ENCODE data around the gene TARS1. TPM values are rescaled to one million over a fixed set of nuclear protein-coding genes. Genes with fewer than 3 reads are reported as not detected.

The TARS1 gene
- total and polyA plus RNA-seq, 7 donors: 50.8 to 152 (median 66.3) TPM

GRCh38 chr5:33457126-33457525 lies 16.4 kb downstream of the TARS1 start:
- intact Hi-C loops (cut with DNase I): loop anchor here in 1 of 2 donors (10.0 kb wide), 1 partner anchor 1478 kb away; no protein-coding TSS in a partner anchor
- Histone ChIP-seq H3K27me3 (ENCODE audit: insufficient read depth in 3 of 3, low read length in 2 of 3) (no peaks in the 10 kb centered on the region), H3K4me1 (no peaks in the 10 kb centered on the region), H3K27ac (no peak overlapping the region), H3K36me3 (ENCODE audit: insufficient read depth in 1 of 2, low read depth in 1 of 2) (peaks cover 30 to 100% of the 10 kb centered on the region in 2 donors), H3K9me3 (no peaks in the 10 kb centered on the region), H3K4me3 (no peak overlapping the region)
- 15 to 20% (median 18%) methylated on average over 2 of the region's 2 CpGs for WGBS, 3 donors
- ATAC-seq (no peak), DNase-seq (no peak)
- no peak for TF ChIP-seq CTCF (IDR thresholded peaks at IDR 0.05)

GRCh38 chr5:33457817-33458216 lies 17.1 kb downstream of the TARS1 start:
- Histone ChIP-seq H3K4me1 (no peaks in the 10 kb centered on the region), H3K27ac (no peak overlapping the region), H3K36me3 (ENCODE audit: insufficient read depth in 1 of 2, low read depth in 1 of 2) (peaks cover 32 to 100% of the 10 kb centered on the region in 2 donors), H3K4me3 (no peak overlapping the region), H3K9me3 (no peaks in the 10 kb centered on the region), H3K27me3 (ENCODE audit: insufficient read depth in 3 of 3, low read length in 2 of 3) (no peaks in the 10 kb centered on the region)
- WGBS, 3 donors: 95 to 100% (median 96%) methylated on average over 1 of the region's 1 CpG
- intact Hi-C loops (cut with DNase I): loop anchor here in 1 of 2 donors (10.0 kb wide), 1 partner anchor 1477 kb away; no protein-coding TSS in a partner anchor
- no peak for ATAC-seq
- DNase-seq: no peak
- TF ChIP-seq CTCF (IDR thresholded peaks at IDR 0.05): no peak

- no peak for TF ChIP-seq CTCF (IDR thresholded peaks at IDR 0.05)
- 96 to 98% (median 98%) methylated on average over 2 of the region's 2 CpGs for WGBS, 3 donors
Observed at GRCh38 chr5:33460210-33460609, 19.4 kb downstream of the TARS1 start.

GRCh38 chr5:33462456-33462855 lies 21.7 kb downstream of the TARS1 start:
- no peak overlapping the region for H3K4me3 ChIP-seq
- TF ChIP-seq CTCF (IDR thresholded peaks at IDR 0.05): no peak
- intact Hi-C loops (cut with DNase I): loop anchor here in 1 of 2 donors (10.0 kb wide), 1 partner anchor 1058 kb away; no protein-coding TSS in a partner anchor
- DNase-seq (no peak), ATAC-seq (no peak)
- H3K27ac ChIP-seq: no peak overlapping the region
- WGBS, 3 donors: 81 to 88% (median 83%) methylated on average over 3 of the region's 3 CpGs
- no peaks in the 10 kb centered on the region for H3K27me3 ChIP-seq (ENCODE audit: insufficient read depth in 3 of 3, low read length in 2 of 3)
- H3K4me1 ChIP-seq: no peaks in the 10 kb centered on the region
- H3K9me3 ChIP-seq: no peaks in the 10 kb centered on the region
- H3K36me3 ChIP-seq (ENCODE audit: insufficient read depth in 1 of 2, low read depth in 1 of 2): peaks cover 22 to 100% of the 10 kb centered on the region in 2 donors

More at GRCh38 chr5:33460210-33460609, 19.4 kb downstream of the TARS1 start:
- Histone ChIP-seq H3K36me3 (ENCODE audit: insufficient read depth in 1 of 2, low read depth in 1 of 2) (peaks cover 35 to 100% of the 10 kb centered on the region in 2 donors), H3K4me1 (no peaks in the 10 kb centered on the region), H3K27ac (no peak overlapping the region), H3K9me3 (no peaks in the 10 kb centered on the region), H3K27me3 (ENCODE audit: insufficient read depth in 3 of 3, low read length in 2 of 3) (no peaks in the 10 kb centered on the region), H3K4me3 (no peak overlapping the region)
- no peak for DNase-seq
- no peak for ATAC-seq
- intact Hi-C loops (cut with DNase I): loop anchor here in 1 of 2 donors (10.0 kb wide), 1 partner anchor 1055 kb away; no protein-coding TSS in a partner anchor

- ATAC-seq (no peak), DNase-seq (no peak)
- Histone ChIP-seq H3K4me1 (no peaks in the 10 kb centered on the region), H3K36me3 (ENCODE audit: insufficient read depth in 1 of 2, low read depth in 1 of 2) (peaks cover 18 to 100% of the 10 kb centered on the region in 2 donors), H3K9me3 (no peaks in the 10 kb centered on the region), H3K27me3 (ENCODE audit: insufficient read depth in 3 of 3, low read length in 2 of 3) (no peaks in the 10 kb centered on the region), H3K27ac (no peak overlapping the region), H3K4me3 (no peak overlapping the region)
- intact Hi-C loops (cut with DNase I): loop anchor here in 1 of 2 donors (10.0 kb wide), 1 partner anchor 1060 kb away; no protein-coding TSS in a partner anchor
- no peak for TF ChIP-seq CTCF (IDR thresholded peaks at IDR 0.05)
- WGBS, 3 donors: 93 to 99% (median 96%) methylated on average over 3 of the region's 3 CpGs
Observed at GRCh38 chr5:33465120-33465519, 24.4 kb downstream of the TARS1 start.

All from psoas muscle (tissue), 8 donors.